ENCODE results near the gene MAP3K8. TPM values are rescaled to one million over a fixed set of nuclear protein-coding genes. Genes with fewer than 3 reads are reported as not detected.

Gene MAP3K8
- total and polyA plus RNA-seq, 12 donors = 2.7 to 19.2 (median 6.9) TPM

GRCh38 chr10:30403494-30403893, 30.5 kb upstream of the MAP3K8 start:
- no peaks in the 10 kb centered on the region for H3K4me1 ChIP-seq
- peaks cover 0 to 17% (median 9%) of the 10 kb centered on the region in 11 donors for H3K9me3 ChIP-seq
- intact Hi-C loops (cut with DNase I) = no loop called here
- H3K4me3 ChIP-seq = no peak overlapping the region
- H3K36me3 ChIP-seq = no peaks in the 10 kb centered on the region
- no peaks in the 10 kb centered on the region for H3K27me3 ChIP-seq
- ATAC-seq = no peak
- no peak for DNase-seq
- H3K27ac ChIP-seq = no peak overlapping the region
- WGBS, 2 donors = 97 to 98% methylated on average over 18 of the region's 18 CpGs
- TF ChIP-seq CTCF (IDR thresholded peaks at IDR 0.05) = no peak

GRCh38 chr10:30404540-30404939, 29.4 kb upstream of the MAP3K8 start:
- DNase-seq = no peak
- 84 to 87% methylated on average over 5 of the region's 5 CpGs for WGBS, 2 donors

GRCh38 chr10:30411263-30411662, 22.7 kb upstream of the MAP3K8 start:
- Histone ChIP-seq H3K4me1 (peaks cover 0 to 9% (median 0%) of the 10 kb centered on the region in 9 donors), H3K4me3 (no peak overlapping the region), H3K9me3 (no peaks in the 10 kb centered on the region), H3K27ac (no peak overlapping the region), H3K27me3 (no peaks in the 10 kb centered on the region), H3K36me3 (no peaks in the 10 kb centered on the region)
- TF ChIP-seq CTCF (IDR thresholded peaks at IDR 0.05) = no peak
- intact Hi-C loops (cut with DNase I) = loop anchor here in 3 of 10 donors (5.0 kb wide), 1 partner anchor 181 kb away; no protein-coding TSS in a partner anchor
- 95 to 100% methylated on average over 1 of the region's 1 CpG for WGBS, 2 donors
- DNase-seq = no peak
- ATAC-seq = no peak

More at GRCh38 chr10:30404540-30404939, 29.4 kb upstream of the MAP3K8 start:
- intact Hi-C loops (cut with DNase I) = no loop called here
- H3K27me3 ChIP-seq = no peaks in the 10 kb centered on the region
- no peaks in the 10 kb centered on the region for H3K36me3 ChIP-seq
- no peak for ATAC-seq
- H3K4me3 ChIP-seq = no peak overlapping the region
- TF ChIP-seq CTCF (IDR thresholded peaks at IDR 0.05) = no peak
- peaks cover 0 to 17% (median 9%) of the 10 kb centered on the region in 11 donors for H3K9me3 ChIP-seq
- no peaks in the 10 kb centered on the region for H3K4me1 ChIP-seq
- no peak overlapping the region for H3K27ac ChIP-seq

GRCh38 chr10:30412901-30413300, 21.1 kb upstream of the MAP3K8 start:
- no peak overlapping the region for H3K4me3 ChIP-seq
- peaks cover 0 to 16% (median 0%) of the 10 kb centered on the region in 9 donors for H3K4me1 ChIP-seq
- no peak for ATAC-seq
- no peak for DNase-seq
- H3K27ac ChIP-seq = no peak overlapping the region
- H3K27me3 ChIP-seq = no peaks in the 10 kb centered on the region
- no peak for TF ChIP-seq CTCF (IDR thresholded peaks at IDR 0.05)
- no peaks in the 10 kb centered on the region for H3K36me3 ChIP-seq
- no peaks in the 10 kb centered on the region for H3K9me3 ChIP-seq
- intact Hi-C loops (cut with DNase I) = loop anchor here in 5 of 10 donors (1.0 to 5.0 kb wide), 3 partner anchors 22 to 179 kb away; no protein-coding TSS in a partner anchor

Data from heart right ventricle (tissue), 16 donors.